ENCODE results near the gene DAZ4. TPM values are rescaled to one million over a fixed set of nuclear protein-coding genes. Genes with fewer than 3 reads are reported as not detected.
"Not testable (repeated sequence)": the region's sequence is repeated elsewhere in the genome, so short reads cannot be mapped to it uniquely, and the experiment has no call there.

Gene DAZ4, protein sequence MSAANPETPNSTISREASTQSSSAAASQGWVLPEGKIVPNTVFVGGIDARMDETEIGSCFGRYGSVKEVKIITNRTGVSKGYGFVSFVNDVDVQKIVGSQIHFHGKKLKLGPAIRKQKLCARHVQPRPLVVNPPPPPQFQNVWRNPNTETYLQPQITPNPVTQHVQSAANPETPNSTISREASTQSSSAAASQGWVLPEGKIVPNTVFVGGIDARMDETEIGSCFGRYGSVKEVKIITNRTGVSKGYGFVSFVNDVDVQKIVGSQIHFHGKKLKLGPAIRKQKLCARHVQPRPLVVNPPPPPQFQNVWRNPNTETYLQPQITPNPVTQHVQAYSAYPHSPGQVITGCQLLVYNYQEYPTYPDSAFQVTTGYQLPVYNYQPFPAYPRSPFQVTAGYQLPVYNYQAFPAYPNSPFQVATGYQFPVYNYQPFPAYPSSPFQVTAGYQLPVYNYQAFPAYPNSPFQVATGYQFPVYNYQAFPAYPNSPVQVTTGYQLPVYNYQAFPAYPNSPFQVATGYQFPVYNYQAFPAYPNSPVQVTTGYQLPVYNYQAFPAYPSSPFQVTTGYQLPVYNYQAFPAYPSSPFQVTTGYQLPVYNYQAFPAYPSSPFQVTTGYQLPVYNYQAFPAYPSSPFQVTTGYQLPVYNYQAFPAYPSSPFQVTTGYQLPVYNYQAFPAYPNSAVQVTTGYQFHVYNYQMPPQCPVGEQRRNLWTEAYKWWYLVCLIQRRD
- not detected for total RNA-seq (2021; fragmentation: NEBNext Ultra II Directional; extraction: Animal tissue kit (Norgen Biotek cat#: 25700))
- long read RNA-seq: 0 reads

DNA sequence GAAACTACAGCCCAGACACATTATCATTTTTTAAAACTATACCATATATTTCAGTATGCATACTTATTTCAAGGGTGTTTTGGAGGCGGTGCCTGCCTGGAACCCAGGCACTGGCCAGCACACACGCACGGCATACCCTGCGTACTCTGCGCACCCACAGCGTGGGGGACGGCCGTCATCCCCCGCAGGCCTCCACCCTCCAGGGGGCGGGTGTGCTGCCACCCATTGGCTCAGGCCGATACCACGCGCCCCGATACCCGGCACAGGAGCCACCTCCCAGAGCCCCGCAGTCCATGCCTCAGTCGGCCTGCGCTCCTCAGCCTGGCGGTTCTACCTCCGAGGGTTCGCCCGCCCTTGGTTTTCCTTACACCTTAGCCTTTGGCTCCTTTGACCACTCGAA is at the start of gene DAZ4:
TSS of gene DAZ4 (plus strand) at position 301 of the 400 bp plus-strand sequence. CDS start 208 bp downstream, outside the sequence.
- not testable (repeated sequence) for H3K27me3 Mint-ChIP-seq (ENCODE audit: insufficient read depth); H3K9me3 Mint-ChIP-seq; H3K36me3 Mint-ChIP-seq (ENCODE audit: low read depth); H3K4me1 Mint-ChIP-seq (ENCODE audit: low read depth); H3K27ac Mint-ChIP-seq; DNase-seq; H3K4me3 Mint-ChIP-seq

DNA sequence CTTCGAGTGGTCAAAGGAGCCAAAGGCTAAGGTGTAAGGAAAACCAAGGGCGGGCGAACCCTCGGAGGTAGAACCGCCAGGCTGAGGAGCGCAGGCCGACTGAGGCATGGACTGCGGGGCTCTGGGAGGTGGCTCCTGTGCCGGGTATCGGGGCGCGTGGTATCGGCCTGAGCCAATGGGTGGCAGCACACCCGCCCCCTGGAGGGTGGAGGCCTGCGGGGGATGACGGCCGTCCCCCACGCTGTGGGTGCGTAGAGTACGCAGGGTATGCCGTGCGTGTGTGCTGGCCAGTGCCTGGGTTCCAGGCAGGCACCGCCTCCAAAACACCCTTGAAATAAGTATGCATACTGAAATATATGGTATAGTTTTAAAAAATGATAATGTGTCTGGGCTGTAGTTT is 20.4 kb upstream of the DAZ4 start, which contains the start of gene DAZ3:
TSS of gene DAZ3 (minus strand) at position 101 of the 400 bp plus-strand sequence. CDS start 208 bp downstream, outside the sequence.
- not testable (repeated sequence) for H3K27me3 Mint-ChIP-seq (ENCODE audit: insufficient read depth); H3K27ac Mint-ChIP-seq; H3K4me3 Mint-ChIP-seq; DNase-seq; H3K4me1 Mint-ChIP-seq (ENCODE audit: low read depth); H3K36me3 Mint-ChIP-seq (ENCODE audit: low read depth); H3K9me3 Mint-ChIP-seq

DNA sequence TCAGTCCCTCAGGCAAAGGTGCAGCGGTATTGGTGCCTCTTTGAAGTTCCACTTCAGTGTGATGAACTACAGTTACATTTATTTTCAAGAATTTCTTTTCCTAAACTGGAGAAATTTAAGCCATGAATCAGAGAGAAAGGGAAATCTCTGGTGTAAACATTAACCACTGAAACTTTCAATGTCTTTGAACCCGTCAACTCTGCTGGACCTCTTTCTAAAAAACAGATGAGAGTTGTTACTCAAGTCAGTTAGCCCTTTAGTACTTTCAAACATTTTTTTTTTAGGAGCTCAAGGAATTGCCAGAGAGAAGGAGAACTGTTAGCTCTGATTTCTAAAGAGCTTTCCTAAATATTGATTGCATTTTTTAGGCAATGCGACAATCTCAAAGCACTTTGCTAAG is 11.9 kb upstream of the DAZ4 start:
- H3K27me3 Mint-ChIP-seq (ENCODE audit: insufficient read depth); DNase-seq; H3K4me1 Mint-ChIP-seq (ENCODE audit: low read depth); H3K27ac Mint-ChIP-seq; H3K9me3 Mint-ChIP-seq; H3K4me3 Mint-ChIP-seq; H3K36me3 Mint-ChIP-seq (ENCODE audit: low read depth): not testable (repeated sequence)

DNA sequence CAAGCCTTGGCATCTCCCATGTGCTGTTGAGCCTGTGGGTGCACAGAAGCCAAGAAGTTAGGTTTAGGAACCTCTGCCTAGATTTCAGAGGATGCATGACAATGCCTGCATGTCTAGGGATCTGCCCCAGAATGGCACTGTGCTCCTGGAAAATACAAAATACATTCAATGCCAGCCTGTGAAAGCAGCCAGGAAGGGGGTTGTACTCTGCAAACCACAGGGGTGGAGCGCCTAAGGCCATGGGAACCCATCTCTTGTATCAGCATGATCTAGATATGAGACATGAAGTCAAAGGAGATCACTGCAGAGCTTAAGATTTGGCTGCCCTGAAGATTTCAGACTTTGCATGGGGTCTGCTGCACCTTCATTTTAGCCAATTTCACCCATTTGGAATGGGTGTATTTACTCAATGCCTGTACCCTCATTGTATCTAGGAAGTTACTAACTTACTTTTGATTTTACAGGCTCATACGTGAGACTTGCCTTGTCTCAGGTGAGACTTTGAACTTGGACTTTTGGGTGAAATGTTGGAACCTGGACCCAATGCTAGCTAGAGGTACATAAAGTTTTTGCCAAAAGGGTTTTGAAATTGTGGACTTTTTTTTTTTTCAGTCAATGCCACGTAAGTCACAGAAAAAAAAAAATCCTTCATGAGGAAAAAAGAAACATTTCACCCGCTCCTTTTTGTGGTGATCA is 9.4 kb upstream of the DAZ4 start:
- H3K27ac Mint-ChIP-seq; H3K4me3 Mint-ChIP-seq; H3K4me1 Mint-ChIP-seq (ENCODE audit: low read depth); DNase-seq; H3K27me3 Mint-ChIP-seq (ENCODE audit: insufficient read depth); H3K36me3 Mint-ChIP-seq (ENCODE audit: low read depth); H3K9me3 Mint-ChIP-seq: not testable (repeated sequence)

DNA sequence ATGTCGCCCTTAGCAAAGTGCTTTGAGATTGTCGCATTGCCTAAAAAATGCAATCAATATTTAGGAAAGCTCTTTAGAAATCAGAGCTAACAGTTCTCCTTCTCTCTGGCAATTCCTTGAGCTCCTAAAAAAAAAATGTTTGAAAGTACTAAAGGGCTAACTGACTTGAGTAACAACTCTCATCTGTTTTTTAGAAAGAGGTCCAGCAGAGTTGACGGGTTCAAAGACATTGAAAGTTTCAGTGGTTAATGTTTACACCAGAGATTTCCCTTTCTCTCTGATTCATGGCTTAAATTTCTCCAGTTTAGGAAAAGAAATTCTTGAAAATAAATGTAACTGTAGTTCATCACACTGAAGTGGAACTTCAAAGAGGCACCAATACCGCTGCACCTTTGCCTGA is 8.7 kb upstream of the DAZ4 start:
- not testable (repeated sequence) for H3K9me3 Mint-ChIP-seq; H3K4me3 Mint-ChIP-seq; H3K4me1 Mint-ChIP-seq (ENCODE audit: low read depth); H3K27ac Mint-ChIP-seq; H3K36me3 Mint-ChIP-seq (ENCODE audit: low read depth); DNase-seq; H3K27me3 Mint-ChIP-seq (ENCODE audit: insufficient read depth)

Other genes starting within 250 kb of the DAZ4 start
- gene BPY2B, start 215.9 kb upstream of the DAZ4 start, total RNA-seq (2021; fragmentation: NEBNext Ultra II Directional; extraction: Animal tissue kit (Norgen Biotek cat#: 25700)): not detected
- not detected for gene DAZ3, start 20.5 kb upstream of the DAZ4 start, total RNA-seq (2021; fragmentation: NEBNext Ultra II Directional; extraction: Animal tissue kit (Norgen Biotek cat#: 25700))
- gene BPY2C, start 218.2 kb downstream of the DAZ4 start, total RNA-seq (2021; fragmentation: NEBNext Ultra II Directional; extraction: Animal tissue kit (Norgen Biotek cat#: 25700)): not detected

All from HFFc6 (cell line).